HS-5 (cell line): Measurements from ENCODE around the gene RBMS1.
A peak's percentile ranks its signal among the peaks of the same experiment; 100 is the strongest.

Source experiments
- DNase-seq: peaks from one replicate; pipeline ENCODE4 v3.0.0-alpha.2; 2012; ENCODE audit warnings: low read depth

RBMS1 gene

GRCh38 chr2:160301420-160301819 lies 192.2 kb downstream of the RBMS1 start:
- DNase-seq, result no peak

DNA sequence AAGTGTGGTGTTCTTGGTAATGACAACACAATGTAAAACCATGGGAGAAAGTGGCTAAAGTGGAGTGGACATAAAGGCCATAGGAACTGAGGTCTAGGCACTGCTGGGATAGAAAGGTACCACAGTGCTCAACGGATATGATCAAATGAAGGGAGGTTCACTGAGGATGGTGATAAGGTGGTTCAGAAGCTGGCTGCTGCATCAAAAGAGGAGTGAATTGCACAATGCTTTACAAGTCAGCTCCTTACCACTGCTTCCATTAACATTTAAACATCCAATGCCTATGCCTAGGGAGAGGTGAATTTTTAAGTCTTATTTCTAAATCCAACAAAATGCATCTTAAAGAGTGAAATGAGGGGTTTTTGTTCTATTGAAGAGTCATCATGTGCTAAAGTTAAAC lies 193.4 kb downstream of the RBMS1 start:
- DNase-seq, result no peak

DNA sequence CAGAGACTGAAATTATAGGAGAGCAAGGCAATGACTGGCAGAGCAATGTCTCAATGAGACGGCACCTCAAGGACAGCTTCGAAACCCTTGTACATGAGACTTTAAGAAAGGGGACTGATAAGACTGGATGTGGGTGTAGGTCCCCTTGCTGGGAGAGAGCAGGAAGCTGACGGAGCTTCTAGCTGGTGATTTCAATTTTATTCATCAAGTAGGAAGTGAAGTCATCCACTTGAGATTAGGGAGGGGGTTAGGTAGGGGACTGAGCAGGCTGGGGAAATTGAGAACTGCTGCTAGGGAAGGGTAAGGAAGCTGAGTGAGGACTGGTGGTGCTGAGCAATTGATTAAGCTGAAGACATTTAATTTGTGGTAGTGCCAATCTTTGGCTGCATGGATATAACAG lies 194.1 kb downstream of the RBMS1 start:
- no peak for DNase-seq

DNA sequence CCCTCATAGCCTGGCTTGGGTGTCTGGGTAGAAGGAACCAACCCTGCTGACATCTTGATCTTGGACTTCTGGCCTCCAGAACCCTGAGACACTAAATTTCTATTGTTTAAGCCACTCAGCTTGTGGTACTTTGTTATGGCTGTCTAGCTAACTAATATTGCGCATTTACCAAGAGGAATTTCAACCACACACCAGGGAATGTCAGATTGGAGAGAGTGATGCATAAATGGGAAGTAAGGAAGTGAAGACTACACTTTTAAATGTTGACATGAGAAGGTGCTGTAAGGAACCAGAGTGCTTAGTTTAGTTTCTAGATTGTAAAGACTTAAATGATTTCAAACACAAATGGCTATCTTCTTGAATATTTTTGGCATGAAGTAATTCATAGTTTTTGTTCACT lies 194.6 kb downstream of the RBMS1 start:
- no peak for DNase-seq

GRCh38 chr2:160295519-160296207 lies 197.9 kb downstream of the RBMS1 start:
- no peak for DNase-seq

DNA sequence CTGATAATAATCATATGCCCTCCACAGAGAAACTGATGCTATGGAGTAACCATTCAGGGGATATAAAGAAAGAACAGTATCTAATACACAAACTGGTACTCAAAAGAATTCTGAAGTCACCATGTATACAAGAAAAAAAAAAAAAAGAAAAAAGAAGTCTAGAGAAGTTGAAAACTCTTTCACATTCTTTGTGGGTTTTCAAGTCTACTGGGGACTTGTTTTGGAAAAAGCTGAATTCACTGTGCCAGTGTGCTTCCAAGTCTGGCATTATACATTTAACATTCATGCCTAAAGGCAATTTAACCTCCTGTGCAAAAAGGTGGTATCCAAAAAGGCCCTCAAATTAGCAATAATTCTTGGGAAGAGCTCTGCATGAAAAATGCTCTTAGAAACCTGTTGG lies 198.7 kb downstream of the RBMS1 start:
- no peak for DNase-seq

GRCh38 chr2:160294339-160294803 lies 199.2 kb downstream of the RBMS1 start:
- DNase-seq, result no peak

- no peak for DNase-seq
Measured at GRCh38 chr2:160293391-160294091, 200.1 kb downstream of the RBMS1 start.

- DNase-seq, result no peak
Measured at GRCh38 chr2:160292225-160292624, 201.4 kb downstream of the RBMS1 start.

DNA sequence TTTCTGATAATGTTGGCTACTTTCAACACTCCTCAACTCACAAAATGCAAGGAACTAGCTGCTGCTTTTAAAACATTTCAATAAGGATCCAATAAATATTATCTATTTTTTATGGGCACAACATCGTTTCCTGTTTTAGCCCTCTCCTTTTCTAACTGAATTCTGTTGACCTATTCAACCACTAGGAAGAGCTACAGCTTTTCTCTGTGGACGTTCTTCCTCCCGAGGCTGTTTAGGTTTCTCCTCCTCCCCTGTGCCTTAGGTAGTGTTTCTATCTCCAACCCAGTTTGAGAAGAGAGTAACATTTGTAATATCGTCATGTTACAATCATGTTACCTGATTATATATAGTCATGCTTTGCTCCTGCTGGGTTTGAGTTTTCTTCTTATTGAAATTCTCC lies 202.2 kb downstream of the RBMS1 start:
- DNase-seq, result no peak

- no peak for DNase-seq
Measured at GRCh38 chr2:160290598-160290997, 203.0 kb downstream of the RBMS1 start.

DNA sequence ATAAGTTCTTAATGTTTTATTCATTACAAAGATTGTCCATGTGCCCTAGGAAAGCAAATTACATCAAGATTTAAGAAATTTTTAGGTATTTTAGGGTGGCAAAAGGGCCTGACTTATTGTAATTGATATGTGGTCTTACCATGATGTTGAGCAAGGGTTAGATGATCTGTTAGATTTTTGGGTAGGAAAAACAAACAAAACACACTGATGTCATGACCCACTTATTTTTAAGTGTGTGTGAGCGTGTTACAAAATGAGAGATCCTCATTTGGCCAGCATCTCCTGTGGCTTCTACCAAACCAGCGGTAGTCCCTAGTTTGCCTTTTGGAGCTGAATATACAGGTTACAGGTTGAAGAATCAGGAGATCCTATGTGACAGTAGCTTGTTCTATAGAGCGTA lies 203.8 kb downstream of the RBMS1 start:
- no peak for DNase-seq

GRCh38 chr2:160289126-160289525 lies 204.5 kb downstream of the RBMS1 start:
- no peak for DNase-seq

DNA sequence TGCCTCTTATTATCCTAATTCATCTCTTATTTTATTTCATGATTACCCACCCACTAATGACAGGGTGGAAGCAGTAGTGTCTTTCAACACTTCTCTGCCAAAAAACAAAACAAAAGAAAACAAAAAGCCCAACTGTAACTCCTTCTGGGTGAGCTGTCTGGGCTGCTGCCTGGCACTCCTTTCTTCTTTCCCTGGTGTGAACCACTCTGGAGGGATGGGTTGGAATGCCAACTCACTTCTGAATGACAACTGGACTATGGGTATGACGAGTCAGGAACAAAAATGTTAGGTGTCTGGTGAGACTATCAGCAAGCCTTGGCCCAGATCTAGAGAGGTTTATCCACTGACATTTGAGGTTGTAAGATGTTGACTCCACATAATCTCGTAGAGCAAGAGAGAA lies 205.3 kb downstream of the RBMS1 start:
- DNase-seq, result no peak

- DNase-seq, result no peak
Measured at GRCh38 chr2:160287476-160287875, 206.1 kb downstream of the RBMS1 start.

DNA sequence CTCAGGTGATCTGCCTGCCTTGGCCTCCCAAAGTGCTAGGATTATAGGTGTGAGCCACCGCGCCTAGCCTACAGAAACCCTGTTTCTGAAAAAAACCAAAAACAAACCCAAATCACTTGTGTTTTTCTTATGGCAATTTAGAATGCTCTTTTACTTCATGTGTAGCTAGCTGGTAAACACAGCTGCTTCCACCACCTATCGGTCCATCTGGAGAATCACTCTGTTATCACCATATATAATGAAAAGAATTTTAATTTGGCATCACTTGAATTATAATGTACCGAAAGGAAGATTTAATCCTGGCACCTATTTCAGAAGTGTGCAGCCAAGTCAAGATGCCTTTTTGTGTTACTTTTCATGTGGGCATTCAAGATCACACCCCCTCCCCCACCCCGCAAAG lies 207.1 kb downstream of the RBMS1 start:
- no peak for DNase-seq

DNA sequence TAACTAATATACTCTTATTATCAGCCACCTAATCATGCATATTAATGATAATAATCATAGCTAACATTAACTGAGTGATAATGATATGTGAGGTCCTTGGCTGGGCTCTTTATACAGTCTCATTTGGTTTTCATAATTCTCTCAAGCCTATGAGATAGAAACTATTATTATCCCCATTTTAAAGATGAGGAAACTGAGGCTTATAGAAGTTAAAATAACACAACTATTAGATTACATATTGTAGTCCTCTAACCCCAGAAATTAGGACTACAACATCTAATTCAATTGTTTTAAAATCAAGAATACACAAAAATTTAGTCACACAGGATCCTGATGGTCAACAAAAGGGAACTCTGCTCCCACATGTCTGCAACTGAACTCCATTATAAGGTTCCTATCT lies 209.9 kb downstream of the RBMS1 start:
- DNase-seq, result no peak

GRCh38 chr2:160282063-160282580 lies 211.5 kb downstream of the RBMS1 start:
- no peak for DNase-seq

GRCh38 chr2:160281213-160281612 lies 212.4 kb downstream of the RBMS1 start:
- DNase-seq, result no peak

DNA sequence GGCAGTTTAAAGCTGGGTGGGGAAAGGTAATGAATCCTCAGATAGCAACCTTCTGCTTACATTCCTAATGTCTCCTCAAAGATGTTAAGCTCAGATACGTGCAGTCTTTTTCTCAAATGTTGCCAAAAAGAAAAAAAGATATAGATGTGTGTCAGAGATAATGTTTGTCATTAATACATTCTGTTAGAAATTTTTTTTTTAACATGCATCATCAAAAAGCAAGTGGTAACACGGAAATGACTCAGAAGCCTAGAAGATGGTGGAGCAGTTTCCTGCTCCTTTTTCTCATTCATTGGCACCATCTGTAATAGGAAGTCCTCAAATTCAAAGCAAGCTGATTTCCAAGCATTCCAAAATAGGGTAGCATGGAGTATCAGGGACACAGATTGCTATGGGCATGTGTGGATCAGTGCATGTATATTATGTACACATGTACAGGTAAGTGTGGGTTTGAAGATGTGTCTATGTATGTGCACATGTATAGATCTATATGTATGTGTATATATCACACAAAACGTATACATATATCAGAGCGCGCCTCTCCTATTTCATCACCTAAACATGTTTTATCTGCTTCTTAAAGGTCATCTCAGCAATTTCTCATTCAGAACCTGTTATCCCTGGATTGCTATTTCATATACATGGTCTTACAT lies 213.7 kb downstream of the RBMS1 start:
- DNase-seq, result peak; percentile 60

GRCh38 chr2:160278879-160279177 lies 214.8 kb downstream of the RBMS1 start:
- no peak for DNase-seq

GRCh38 chr2:160278101-160278878 lies 215.3 kb downstream of the RBMS1 start:
- no peak for DNase-seq
